K562 (cell line): Measurements from ENCODE around the gene MAP3K4.

ENCODE experiments used
- ARNT ChIP-seq, 2 experiments: fragments of 450-650 bp; IDR thresholded peaks; 2 replicates each; pipeline ENCODE4 v1.6.1; 2016; ENCODE audit warnings: mild to moderate bottlenecking in 1 of 2
- CBX8 ChIP-seq: fragments of 200-600 bp; sonication (generic); IDR thresholded peaks from 2 replicates; pipeline ENCODE4 v1.6.1; 2012; ENCODE audit warnings: borderline replicate concordance, mixed run types, low read depth, mild to moderate bottlenecking, moderate library complexity, mixed read lengths, low read length, control low read depth, inconsistent platforms; ENCODE audit not compliant: poor library complexity, severe bottlenecking; ENCODE audit errors: extremely low read depth
- CTCF ChIP-seq, 3 experiments: IDR thresholded peaks in 2 of 3; conservative IDR thresholded peaks in 1 of 3; 2 replicates each; pipeline ENCODE4 v1.5.1; 2011 to 2012; ENCODE audit warnings: low read length in 3 of 3, mild to moderate bottlenecking in 3 of 3, control low read depth in 2 of 3, improper control_type of control experiment in 1 of 3, inconsistent platforms in 1 of 3, low read depth in 1 of 3, mixed read lengths in 1 of 3, moderate library complexity in 1 of 3; ENCODE audit not compliant: insufficient read depth in 2 of 3
- EP300 ChIP-seq: IDR thresholded peaks from 2 replicates; pipeline ENCODE4 v1.6.1; 2012; ENCODE audit warnings: low read length, improper control_type of control experiment
- GATA2 ChIP-seq: sonication (generic); formaldehyde crosslinking; IDR thresholded peaks from 2 replicates; pipeline ENCODE4 v1.4.0; 2020; ENCODE audit warnings: mild to moderate bottlenecking, missing genetic modification reagents
- NFYB ChIP-seq: IDR thresholded peaks from 2 replicates; pipeline ENCODE4 v1.6.1; 2011; ENCODE audit warnings: mild to moderate bottlenecking, moderate library complexity; ENCODE audit not compliant: insufficient read length; ENCODE audit errors: extremely low read depth
- ZC3H4 ChIP-seq: sonication (generic); formaldehyde crosslinking; IDR thresholded peaks from 2 replicates; pipeline ENCODE4 v1.9.0; 2021; ENCODE audit warnings: missing genetic modification reagents, borderline replicate concordance
- ZKSCAN3 ChIP-seq: fragments of 250-450 bp; sonication (Bioruptor Pico); IDR thresholded peaks from 2 replicates; pipeline ENCODE4 v1.4.0; 2020

DNA sequence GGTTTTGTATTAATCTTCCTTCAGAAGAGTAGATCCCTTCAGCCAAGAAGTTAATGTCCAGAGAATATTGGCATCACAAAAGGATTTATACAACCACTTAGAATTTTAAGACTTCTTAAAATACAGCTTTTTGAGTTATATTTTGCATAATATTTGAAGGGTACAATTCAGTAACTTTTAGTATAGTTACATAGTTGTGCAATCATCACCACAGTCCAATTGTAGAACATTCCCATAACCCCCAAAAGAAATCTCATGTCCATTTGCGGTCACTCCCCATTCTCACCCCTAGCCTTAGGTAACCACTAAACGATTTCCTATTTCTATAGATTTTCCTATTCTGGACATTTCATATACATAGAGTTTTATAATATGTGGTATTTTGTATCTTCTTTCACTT, 126.4 kb downstream of the MAP3K4 start:
- TF ChIP-seq ARNT (IDR thresholded peaks at IDR 0.05) (no peak), EP300 (no peak), ZC3H4 (CRISPR knock-in tag) (no peak), ZKSCAN3 (CRISPR knock-in tag) (no peak), CBX8 (no peak), NFYB (no peak), GATA2 (CRISPR knock-in tag) (no peak), CTCF (IDR thresholded peaks at IDR 0.05 in 2 of 3, conservative IDR thresholded peaks at IDR 0.05 in 1 of 3; ENCODE audit: insufficient read depth in 2 of 3, low read depth in 1 of 3, low read length in 3 of 3) (no peak)
